Measurements from ENCODE around the gene MRPL42. TPM values are rescaled to one million over a fixed set of nuclear protein-coding genes. Genes with fewer than 3 reads are reported as not detected.
"Not testable (repeated sequence)": the region's sequence is repeated elsewhere in the genome, so short reads cannot be mapped to it uniquely, and the experiment has no call there.

The MRPL42 gene
- total RNA-seq, 4 donors from 2014 or later = 36.0 to 47.0 (median 38.4) TPM

DNA sequence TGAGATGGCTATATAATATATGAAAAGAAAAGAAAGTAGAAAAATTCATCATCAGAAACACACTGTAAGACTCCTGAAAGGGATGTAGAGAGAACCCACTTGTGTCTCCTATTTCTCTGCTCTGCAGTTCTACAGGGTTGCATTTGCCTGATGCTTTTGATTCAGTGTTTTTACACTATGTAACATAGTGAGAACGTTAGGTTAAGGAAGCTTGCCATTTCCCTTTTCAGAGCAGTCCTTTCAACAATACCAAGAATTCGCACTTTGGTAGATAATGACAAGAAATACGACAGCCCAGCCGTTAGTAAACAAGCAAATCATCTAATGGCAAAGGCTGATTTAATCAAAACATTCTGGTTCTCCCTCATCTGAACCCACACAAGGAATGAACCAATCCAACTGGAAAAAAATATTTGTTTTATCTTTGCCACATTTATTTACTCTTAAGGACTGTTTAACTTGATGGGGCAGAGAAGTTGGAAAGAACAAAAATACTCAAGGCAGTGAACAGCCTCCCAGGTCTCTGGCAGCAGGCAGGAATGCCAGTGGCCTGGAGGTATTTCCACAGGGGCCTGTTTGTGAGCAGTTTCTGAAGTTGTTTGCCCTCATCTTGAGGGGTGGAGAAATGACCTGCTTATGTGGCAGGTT, 74.4 kb downstream of the MRPL42 start:
- no peak for DNase-seq (ENCODE audit: low spot score)
- TF ChIP-seq, protein P1, sequence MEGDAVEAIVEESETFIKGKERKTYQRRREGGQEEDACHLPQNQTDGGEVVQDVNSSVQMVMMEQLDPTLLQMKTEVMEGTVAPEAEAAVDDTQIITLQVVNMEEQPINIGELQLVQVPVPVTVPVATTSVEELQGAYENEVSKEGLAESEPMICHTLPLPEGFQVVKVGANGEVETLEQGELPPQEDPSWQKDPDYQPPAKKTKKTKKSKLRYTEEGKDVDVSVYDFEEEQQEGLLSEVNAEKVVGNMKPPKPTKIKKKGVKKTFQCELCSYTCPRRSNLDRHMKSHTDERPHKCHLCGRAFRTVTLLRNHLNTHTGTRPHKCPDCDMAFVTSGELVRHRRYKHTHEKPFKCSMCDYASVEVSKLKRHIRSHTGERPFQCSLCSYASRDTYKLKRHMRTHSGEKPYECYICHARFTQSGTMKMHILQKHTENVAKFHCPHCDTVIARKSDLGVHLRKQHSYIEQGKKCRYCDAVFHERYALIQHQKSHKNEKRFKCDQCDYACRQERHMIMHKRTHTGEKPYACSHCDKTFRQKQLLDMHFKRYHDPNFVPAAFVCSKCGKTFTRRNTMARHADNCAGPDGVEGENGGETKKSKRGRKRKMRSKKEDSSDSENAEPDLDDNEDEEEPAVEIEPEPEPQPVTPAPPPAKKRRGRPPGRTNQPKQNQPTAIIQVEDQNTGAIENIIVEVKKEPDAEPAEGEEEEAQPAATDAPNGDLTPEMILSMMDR (IDR thresholded peaks at IDR 0.05) = no peak
- ATAC-seq (ENCODE audit: low FRiP score) = no peak

DNA sequence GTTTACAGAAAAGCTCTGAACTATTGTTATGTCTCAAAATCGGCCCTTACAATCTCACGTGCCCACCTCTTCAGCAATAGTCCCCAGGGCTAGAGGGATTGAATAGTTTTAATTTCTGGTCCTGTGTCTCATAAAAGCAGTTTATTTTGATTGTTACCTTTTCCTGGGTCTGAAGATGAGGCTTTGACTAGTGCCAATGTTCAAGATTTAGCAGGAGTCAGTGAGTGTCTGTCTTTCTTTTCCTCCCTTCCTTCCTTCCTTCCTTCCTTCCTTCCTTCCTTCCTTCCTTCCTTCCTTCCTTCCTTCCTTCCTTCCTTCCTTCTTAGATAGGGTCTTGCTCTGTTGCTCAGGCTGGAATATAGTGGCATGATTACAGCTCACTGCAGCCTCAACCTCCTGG, 80.5 kb downstream of the MRPL42 start:
- no peak for ATAC-seq (ENCODE audit: low FRiP score)
- TF ChIP-seq, protein P1 (IDR thresholded peaks at IDR 0.05) = no peak
- no peak for DNase-seq (ENCODE audit: low spot score)

DNA sequence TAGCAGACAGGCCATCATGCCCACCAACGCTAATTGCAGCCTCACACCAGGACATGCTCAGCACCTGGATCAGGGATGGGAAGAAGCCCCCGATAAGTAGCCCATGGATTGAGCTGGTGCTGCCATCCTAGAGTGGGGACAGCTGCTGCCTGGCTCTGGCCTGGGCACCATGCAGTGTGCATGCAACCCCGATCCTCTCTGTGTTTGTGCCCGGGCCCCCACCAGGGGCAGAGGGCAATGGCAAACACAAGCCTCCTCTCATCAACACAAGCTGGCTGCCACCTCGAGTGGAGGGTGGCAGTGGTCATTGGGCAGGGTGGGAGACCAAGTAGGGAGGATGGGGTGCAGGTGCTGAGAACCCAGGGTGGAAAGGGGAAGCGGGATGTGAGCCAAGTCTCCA, 81.9 kb downstream of the MRPL42 start:
- ATAC-seq (ENCODE audit: low FRiP score) (no peak), DNase-seq (ENCODE audit: low spot score) (no peak)
- TF ChIP-seq, protein P1 (IDR thresholded peaks at IDR 0.05) = no peak

DNA sequence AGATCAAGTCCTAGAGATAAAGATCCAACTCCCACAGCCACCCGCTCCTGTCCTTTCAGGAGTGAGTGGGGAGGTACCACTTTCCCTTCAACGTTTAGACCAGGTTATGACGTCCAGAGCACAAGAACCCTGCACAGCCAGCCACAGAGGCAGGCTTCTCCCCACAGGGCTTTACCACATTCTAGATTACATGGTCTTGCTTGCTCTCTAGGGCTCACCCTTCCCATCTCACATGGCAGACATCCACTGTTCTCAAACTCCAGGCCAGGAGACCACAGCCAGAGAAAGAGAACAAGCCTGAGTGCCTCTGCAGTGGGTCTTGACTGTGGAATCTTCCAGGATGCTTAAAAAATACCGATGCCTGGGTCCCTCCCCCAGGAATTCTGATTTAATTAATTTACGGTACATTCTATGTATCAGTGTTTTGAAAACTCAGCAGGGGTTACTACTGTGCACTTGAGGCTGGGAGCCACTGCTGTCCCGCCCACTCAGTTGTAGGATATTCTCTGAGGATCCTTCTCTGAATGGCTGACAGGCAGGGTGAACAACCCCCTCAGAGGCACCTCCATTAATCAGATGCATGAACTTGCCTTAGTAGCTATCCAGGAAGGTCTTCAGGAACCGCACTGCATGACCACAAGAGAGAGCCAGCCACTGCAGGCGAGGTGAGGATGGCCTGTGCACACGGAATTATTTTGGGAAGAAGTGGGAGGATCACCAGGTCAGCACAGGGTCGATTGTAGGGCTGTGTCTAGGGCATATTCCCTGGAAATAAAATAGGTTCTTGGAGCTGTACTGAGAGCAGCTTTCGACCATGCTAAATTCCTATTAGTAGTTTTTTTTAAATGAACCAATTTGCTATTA, 83.7 kb downstream of the MRPL42 start:
- TF ChIP-seq, protein P1 (IDR thresholded peaks at IDR 0.05) = no peak
- no peak for ATAC-seq (ENCODE audit: low FRiP score)
- DNase-seq (ENCODE audit: low spot score) = no peak

DNA sequence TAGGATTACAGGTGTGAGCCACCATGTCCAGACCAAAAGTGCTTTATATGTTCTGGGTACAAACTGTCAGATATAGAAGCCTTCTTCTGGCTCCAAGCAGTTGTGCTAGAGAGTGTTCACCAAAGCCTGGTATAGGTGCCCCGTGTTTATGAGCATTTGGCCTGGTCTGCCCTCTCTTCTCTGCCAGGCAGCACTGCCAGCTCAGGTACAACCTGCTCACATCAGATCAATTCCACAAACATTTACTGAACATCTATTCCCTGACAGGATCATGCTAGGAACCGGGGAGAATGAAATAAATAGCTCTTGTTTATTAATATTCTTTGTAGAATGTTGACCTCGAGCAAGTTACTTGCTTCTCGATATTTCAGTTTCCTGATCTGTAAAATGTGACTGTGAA, 85.1 kb downstream of the MRPL42 start:
- no peak for ATAC-seq (ENCODE audit: low FRiP score)
- TF ChIP-seq, protein P1 (IDR thresholded peaks at IDR 0.05) = no peak
- no peak for DNase-seq (ENCODE audit: low spot score)

DNA sequence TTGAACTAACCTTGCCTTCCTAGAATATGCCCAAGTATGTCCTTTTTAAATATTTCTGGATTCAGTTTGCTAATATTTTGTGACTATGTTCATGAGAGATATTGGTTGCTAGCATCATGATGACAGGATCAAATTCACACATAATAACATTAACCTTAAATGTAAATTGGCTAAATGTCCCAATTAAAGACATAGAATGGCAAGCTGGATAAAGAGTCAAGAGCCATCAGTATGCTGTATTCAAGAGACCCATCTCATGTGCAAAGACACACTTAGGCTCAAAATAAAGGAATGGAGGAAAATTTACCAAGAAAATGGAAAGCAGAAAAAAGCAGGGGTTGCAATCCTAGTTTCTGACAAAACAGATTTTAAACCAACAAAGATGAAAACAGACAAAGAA, 90.6 kb downstream of the MRPL42 start:
- not testable (repeated sequence) for ATAC-seq (ENCODE audit: low FRiP score); DNase-seq (ENCODE audit: low spot score)

DNA sequence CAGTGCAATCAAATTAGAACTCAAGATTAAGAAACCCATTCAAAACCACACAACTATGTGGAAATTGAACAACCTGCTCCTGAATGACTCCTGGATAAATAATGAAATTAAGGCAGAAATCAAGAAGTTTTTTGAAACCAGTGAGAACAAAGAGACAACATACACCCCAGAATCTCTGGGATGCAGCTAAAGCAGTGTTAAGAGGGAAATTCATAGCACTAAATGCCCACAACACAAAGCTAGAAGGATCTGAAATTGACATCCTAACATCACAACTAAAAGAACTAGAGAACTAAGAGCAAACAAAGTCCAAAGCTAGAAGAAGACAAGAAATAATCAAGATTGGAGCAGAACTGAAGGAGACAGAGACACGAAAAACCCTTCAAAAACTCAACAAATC, 91.4 kb downstream of the MRPL42 start:
- not testable (repeated sequence) for DNase-seq (ENCODE audit: low spot score); ATAC-seq (ENCODE audit: low FRiP score)
